Measurements from ENCODE around the gene CEL.

CEL gene

GRCh38 chr9:133104718-133105460, 43.1 kb downstream of the CEL start:
- DNase-seq (ENCODE audit: low spot score): no peak

GRCh38 chr9:133105461-133105770, 43.6 kb downstream of the CEL start:
- DNase-seq (ENCODE audit: low spot score): no peak

GRCh38 chr9:133106511-133107244, 44.9 kb downstream of the CEL start:
- DNase-seq (ENCODE audit: low spot score): no peak

- no peak for DNase-seq (ENCODE audit: low spot score)
These were observed 45.5 kb downstream of the CEL start for GRCh38 chr9:133107245-133107722.

GRCh38 chr9:133107961-133108793, 46.4 kb downstream of the CEL start:
- no peak for DNase-seq (ENCODE audit: low spot score)

- no peak for DNase-seq (ENCODE audit: low spot score)
These were observed 47.2 kb downstream of the CEL start for GRCh38 chr9:133108794-133109641.

GRCh38 chr9:133109931-133110650, 48.3 kb downstream of the CEL start:
- DNase-seq (ENCODE audit: low spot score): no peak

GRCh38 chr9:133111808-133112662, 50.3 kb downstream of the CEL start:
- no peak for DNase-seq (ENCODE audit: low spot score)

- DNase-seq (ENCODE audit: low spot score): no peak
These were observed 50.9 kb downstream of the CEL start for GRCh38 chr9:133112663-133113026.

GRCh38 chr9:133113163-133113948, 51.6 kb downstream of the CEL start:
- DNase-seq (ENCODE audit: low spot score): no peak

- DNase-seq (ENCODE audit: low spot score): peak; percentile 43
These were observed 52.4 kb downstream of the CEL start for GRCh38 chr9:133113949-133114885.

- DNase-seq (ENCODE audit: low spot score): no peak
These were observed 53.3 kb downstream of the CEL start for GRCh38 chr9:133114886-133115603.

GRCh38 chr9:133115604-133116345, 54.0 kb downstream of the CEL start:
- peak; percentile 55 for DNase-seq (ENCODE audit: low spot score)

- peak; percentile 76 for DNase-seq (ENCODE audit: low spot score)
These were observed 54.8 kb downstream of the CEL start for GRCh38 chr9:133116346-133117231.

GRCh38 chr9:133117271-133118178, 55.7 kb downstream of the CEL start:
- DNase-seq (ENCODE audit: low spot score): peak; percentile 80

Data from cerebellar cortex (tissue), 1 donor.